HL-60 (cell line): ENCODE data around the gene SFMBT1.

ENCODE experiments used
- DNase-seq, 2 experiments: peaks; one replicate each; pipeline ENCODE4 v3.0.0-alpha.2; 2010 to 2020; ENCODE audit warnings: low read depth in 1 of 2, low spot score in 1 of 2
- H3K27ac ChIP-seq: fragments of 250-450 bp; sonication (Bioruptor Pico); replicated peaks from 2 replicates; pipeline ENCODE4 v1.5.1; 2020; ENCODE audit warnings: mild to moderate bottlenecking, moderate library complexity
- H3K27me3 ChIP-seq: fragments of 250-450 bp; sonication (Bioruptor Pico); 2 replicates; pipeline ENCODE4 v1.5.1; 2021; ENCODE audit warnings: mild to moderate bottlenecking, moderate library complexity; ENCODE audit not compliant: insufficient read depth, poor library complexity, severe bottlenecking
- H3K4me3 ChIP-seq: replicated peaks from 2 replicates; pipeline ENCODE4 v1.5.1; 2011; ENCODE audit warnings: mild to moderate bottlenecking, control low read depth, low read length; ENCODE audit not compliant: insufficient read depth
- CTCF ChIP-seq: IDR thresholded peaks from one replicate; pipeline ENCODE4 v1.5.1; 2011; ENCODE audit warnings: low read length, control low read depth, inconsistent platforms; ENCODE audit not compliant: insufficient read depth
- GABPA ChIP-seq: IDR thresholded peaks from 2 replicates; pipeline ENCODE4 v1.6.1; 2012; ENCODE audit warnings: low read depth
- POLR2AphosphoS5 ChIP-seq: IDR thresholded peaks from 2 replicates; pipeline ENCODE4 v1.6.1; 2012; ENCODE audit warnings: low read depth
- REST ChIP-seq: IDR thresholded peaks from 2 replicates; pipeline ENCODE4 v1.6.1; 2012; ENCODE audit warnings: low read depth; ENCODE audit not compliant: insufficient replicate concordance
- SPI1 ChIP-seq: IDR thresholded peaks from 2 replicates; pipeline ENCODE4 v1.6.1; 2012; ENCODE audit warnings: low read depth, mild to moderate bottlenecking, borderline replicate concordance

Gene SFMBT1

GRCh38 chr3:52990637-52991036 lies 55.2 kb downstream of the SFMBT1 start:
- DNase-seq, result no peak
- TF ChIP-seq SPI1 (no peak), REST (no peak), GABPA (no peak), POLR2AphosphoS5 (no peak), CTCF (no peak)
- H3K4me3 ChIP-seq, result no peak overlapping the region
- no peaks in the 10 kb centered on the region for H3K27me3 ChIP-seq
- no peak overlapping the region for H3K27ac ChIP-seq

- no peak for DNase-seq
- H3K27ac ChIP-seq, result no peak overlapping the region
- TF ChIP-seq POLR2AphosphoS5 (no peak), GABPA (no peak), SPI1 (no peak), CTCF (no peak)
- no peaks in the 10 kb centered on the region for H3K27me3 ChIP-seq
- H3K4me3 ChIP-seq, result no peak overlapping the region
Measured at GRCh38 chr3:52986938-52987337, 58.9 kb downstream of the SFMBT1 start.

GRCh38 chr3:52986049-52986448 lies 59.8 kb downstream of the SFMBT1 start:
- no peak overlapping the region for H3K4me3 ChIP-seq
- H3K27ac ChIP-seq, result no peak overlapping the region
- no peak for DNase-seq
- no peak for TF ChIP-seq CTCF
- TF ChIP-seq REST, result no peak
- no peak for TF ChIP-seq SPI1
- TF ChIP-seq GABPA, result no peak
- TF ChIP-seq POLR2AphosphoS5, result no peak
- H3K27me3 ChIP-seq, result no peaks in the 10 kb centered on the region

DNA sequence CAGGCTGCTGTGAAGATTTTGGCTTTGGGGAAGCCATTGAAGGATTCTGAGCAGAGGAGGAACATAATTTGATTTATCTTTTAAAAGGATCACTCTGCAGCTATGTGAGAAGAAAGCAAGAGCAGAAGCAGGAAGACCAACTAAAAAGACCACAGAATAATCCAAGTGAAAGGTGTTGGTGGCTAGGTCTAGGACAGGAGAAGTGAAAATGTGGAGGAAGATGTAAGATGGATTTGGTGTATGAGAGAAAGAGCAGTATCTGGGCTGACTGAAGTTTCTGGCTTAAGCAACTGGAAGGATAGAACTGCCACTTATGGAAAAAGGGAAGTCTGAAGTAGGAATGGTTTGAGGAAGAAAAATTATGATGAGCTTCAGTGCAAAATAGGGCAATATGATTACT lies 62.0 kb downstream of the SFMBT1 start:
- no peak for DNase-seq
- H3K27ac ChIP-seq, result peak overlapping the region; percentile 58
- no peaks in the 10 kb centered on the region for H3K27me3 ChIP-seq
- TF ChIP-seq POLR2AphosphoS5 (no peak), SPI1 (no peak; the same call in 1 of the 2 replicates), CTCF (no peak), GABPA (no peak), REST (no peak)
- H3K4me3 ChIP-seq, result no peak overlapping the region
